Glutamatergic neuron (in vitro differentiated cells): ENCODE results near the gene SIK2. TPM values are rescaled to one million over a fixed set of nuclear protein-coding genes. Genes with fewer than 3 reads are reported as not detected.

ENCODE experiments used
- DNase-seq: peaks from one replicate; pipeline ENCODE4 v3.0.0; 2022
- H3K27ac Mint-ChIP-seq: one replicate; pipeline ENCODE4 v1.8.0; 2020; ENCODE audit warnings: mild to moderate bottlenecking, mixed read lengths, inconsistent platforms; ENCODE audit not compliant: unreplicated experiment
- H3K27me3 Mint-ChIP-seq: one replicate; pipeline ENCODE4 v1.8.0; 2020; ENCODE audit warnings: mild to moderate bottlenecking, moderate library complexity, mixed read lengths, inconsistent platforms; ENCODE audit not compliant: unreplicated experiment
- H3K36me3 Mint-ChIP-seq: one replicate; pipeline ENCODE4 v1.8.0; 2020; ENCODE audit warnings: mild to moderate bottlenecking, mixed read lengths, inconsistent platforms; ENCODE audit not compliant: unreplicated experiment
- H3K4me1 Mint-ChIP-seq: one replicate; pipeline ENCODE4 v1.8.0; 2020; ENCODE audit warnings: mild to moderate bottlenecking, low read depth, mixed read lengths, inconsistent platforms; ENCODE audit not compliant: unreplicated experiment
- H3K4me3 Mint-ChIP-seq: one replicate; pipeline ENCODE4 v1.8.0; 2020; ENCODE audit warnings: mild to moderate bottlenecking, mixed read lengths, inconsistent platforms; ENCODE audit not compliant: unreplicated experiment
- H3K9me3 Mint-ChIP-seq: one replicate; pipeline ENCODE4 v1.8.0; 2020; ENCODE audit warnings: mild to moderate bottlenecking, moderate library complexity, mixed read lengths, inconsistent platforms; ENCODE audit not compliant: unreplicated experiment
- total RNA-seq: library from RNA; stranded (reverse); fragmentation: NEBNext Ultra II Directional; extraction: Animal tissue kit (Norgen Biotek cat#: 25700); gene quantifications from one replicate; pipeline ENCODE4 v1.2.1, GENCODE V29; 2021; ENCODE audit not compliant: unreplicated experiment
- TF ChIP-seq, protein P1 (sequence below): fragments of 200-600 bp; sonication (generic); IDR thresholded peaks from one replicate; pipeline ENCODE4 v1.5.0; 2021; ENCODE audit not compliant: partially characterized antibody, unreplicated experiment

The SIK2 gene
- total RNA-seq, 1 donor from 2014 or later: 10.1 TPM

- TF ChIP-seq, protein P1, sequence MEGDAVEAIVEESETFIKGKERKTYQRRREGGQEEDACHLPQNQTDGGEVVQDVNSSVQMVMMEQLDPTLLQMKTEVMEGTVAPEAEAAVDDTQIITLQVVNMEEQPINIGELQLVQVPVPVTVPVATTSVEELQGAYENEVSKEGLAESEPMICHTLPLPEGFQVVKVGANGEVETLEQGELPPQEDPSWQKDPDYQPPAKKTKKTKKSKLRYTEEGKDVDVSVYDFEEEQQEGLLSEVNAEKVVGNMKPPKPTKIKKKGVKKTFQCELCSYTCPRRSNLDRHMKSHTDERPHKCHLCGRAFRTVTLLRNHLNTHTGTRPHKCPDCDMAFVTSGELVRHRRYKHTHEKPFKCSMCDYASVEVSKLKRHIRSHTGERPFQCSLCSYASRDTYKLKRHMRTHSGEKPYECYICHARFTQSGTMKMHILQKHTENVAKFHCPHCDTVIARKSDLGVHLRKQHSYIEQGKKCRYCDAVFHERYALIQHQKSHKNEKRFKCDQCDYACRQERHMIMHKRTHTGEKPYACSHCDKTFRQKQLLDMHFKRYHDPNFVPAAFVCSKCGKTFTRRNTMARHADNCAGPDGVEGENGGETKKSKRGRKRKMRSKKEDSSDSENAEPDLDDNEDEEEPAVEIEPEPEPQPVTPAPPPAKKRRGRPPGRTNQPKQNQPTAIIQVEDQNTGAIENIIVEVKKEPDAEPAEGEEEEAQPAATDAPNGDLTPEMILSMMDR: no peak
- Mint-ChIP-seq H3K27ac (no peak overlapping the region), H3K9me3 (peaks cover 2% of the 10 kb centered on the region), H3K4me3 (no peak overlapping the region), H3K27me3 (no peaks in the 10 kb centered on the region), H3K4me1 (peaks cover 2% of the 10 kb centered on the region), H3K36me3 (no peaks in the 10 kb centered on the region)
- DNase-seq: no peak
Measured at GRCh38 chr11:111559800-111560464, 42.3 kb upstream of the SIK2 start.

GRCh38 chr11:111560800-111561199 lies 41.4 kb upstream of the SIK2 start:
- TF ChIP-seq, protein P1: no peak

DNA sequence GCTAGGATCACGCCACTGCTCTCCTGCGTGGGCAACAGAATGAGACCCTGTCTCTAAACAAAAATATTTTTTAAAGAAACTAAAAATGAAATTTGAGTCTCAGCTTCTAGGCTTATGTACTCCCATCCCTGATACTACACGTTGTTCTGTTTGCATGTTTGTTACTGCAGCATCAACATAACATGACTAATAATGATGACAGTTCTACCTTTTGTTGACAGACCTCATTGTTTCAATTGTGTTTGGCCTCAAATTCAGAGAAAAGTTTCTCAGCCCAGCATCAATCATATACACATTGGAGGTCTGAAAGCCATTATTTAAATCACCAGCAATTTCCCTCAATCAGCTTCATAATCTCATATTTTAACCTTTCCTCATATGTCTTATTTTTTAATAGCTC lies 40.9 kb upstream of the SIK2 start:
- no peaks in the 10 kb centered on the region for H3K36me3 Mint-ChIP-seq
- no peak overlapping the region for H3K4me3 Mint-ChIP-seq
- no peaks in the 10 kb centered on the region for H3K27me3 Mint-ChIP-seq
- peaks cover 5% of the 10 kb centered on the region for H3K9me3 Mint-ChIP-seq
- DNase-seq: no peak
- H3K4me1 Mint-ChIP-seq: peaks cover 2% of the 10 kb centered on the region
- no peak overlapping the region for H3K27ac Mint-ChIP-seq
- TF ChIP-seq, protein P1: no peak

More at GRCh38 chr11:111560800-111561199, 41.4 kb upstream of the SIK2 start:
- H3K4me1 Mint-ChIP-seq: peaks cover 2% of the 10 kb centered on the region
- no peaks in the 10 kb centered on the region for H3K36me3 Mint-ChIP-seq
- no peak overlapping the region for H3K4me3 Mint-ChIP-seq
- H3K9me3 Mint-ChIP-seq: peaks cover 5% of the 10 kb centered on the region
- DNase-seq: no peak
- no peak overlapping the region for H3K27ac Mint-ChIP-seq
- no peaks in the 10 kb centered on the region for H3K27me3 Mint-ChIP-seq

GRCh38 chr11:111561791-111562325 lies 40.4 kb upstream of the SIK2 start:
- Mint-ChIP-seq H3K27ac (no peak overlapping the region), H3K9me3 (peaks cover 5% of the 10 kb centered on the region), H3K36me3 (no peaks in the 10 kb centered on the region), H3K4me3 (no peak overlapping the region), H3K4me1 (peaks cover 2% of the 10 kb centered on the region), H3K27me3 (peaks cover 1% of the 10 kb centered on the region)
- no peak for DNase-seq
- TF ChIP-seq, protein P1: no peak

DNA sequence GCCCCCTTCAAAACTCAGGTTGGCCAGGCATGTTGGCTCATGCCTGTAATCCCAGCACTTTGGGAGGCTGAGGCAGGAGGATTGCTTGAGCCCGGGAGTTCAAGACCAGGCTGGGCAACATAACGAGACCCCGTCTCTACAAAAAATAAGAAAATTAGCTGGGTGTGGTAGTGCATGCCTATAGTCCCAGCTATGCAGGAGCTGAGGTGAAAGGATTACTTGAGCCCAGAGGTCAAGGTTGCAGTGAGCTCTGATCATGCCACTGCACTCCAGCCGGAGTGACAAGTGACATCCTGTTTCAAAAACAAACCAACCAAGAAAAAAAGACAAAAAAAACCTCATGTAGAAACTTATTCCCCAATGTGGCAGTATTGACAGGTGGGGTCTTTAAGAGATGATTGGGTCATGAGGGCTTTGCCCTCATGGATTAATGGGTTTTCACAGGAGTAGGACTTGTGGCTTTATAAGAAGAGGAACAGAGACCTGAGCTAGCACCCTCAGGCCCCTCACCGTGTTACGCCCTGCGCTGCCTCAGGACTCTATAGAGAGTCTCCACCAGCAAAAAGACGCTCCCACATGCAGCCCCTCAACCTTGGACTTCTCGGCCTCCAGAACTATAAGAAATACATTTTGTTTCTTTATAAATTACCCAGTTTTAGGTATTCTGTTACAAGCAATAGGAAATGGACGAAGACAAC lies 39.4 kb upstream of the SIK2 start:
- peaks cover 5% of the 10 kb centered on the region for H3K9me3 Mint-ChIP-seq
- no peaks in the 10 kb centered on the region for H3K36me3 Mint-ChIP-seq
- peaks cover 1% of the 10 kb centered on the region for H3K27me3 Mint-ChIP-seq
- TF ChIP-seq, protein P1: no peak
- H3K27ac Mint-ChIP-seq: no peak overlapping the region
- H3K4me1 Mint-ChIP-seq: peaks cover 2% of the 10 kb centered on the region
- no peak for DNase-seq
- no peak overlapping the region for H3K4me3 Mint-ChIP-seq
